ENCODE results near the gene PFDN6.

- no peak for TF ChIP-seq RAD21 (IDR thresholded peaks at IDR 0.05; ENCODE audit: low read depth)
- TF ChIP-seq CEBPB (IDR thresholded peaks at IDR 0.05): no peak
- no peak for TF ChIP-seq TEAD4 (IDR thresholded peaks at IDR 0.05)
- TF ChIP-seq TAF1 (IDR thresholded peaks at IDR 0.05; ENCODE audit: low read depth): no peak
- TF ChIP-seq YY1 (IDR thresholded peaks at IDR 0.05; ENCODE audit: low read depth): no peak
Observed at GRCh38 chr6:33273924-33274902, 15.2 kb upstream of the PFDN6 start.

All from Ishikawa (cell line).